Liver (tissue), 9 donors: ENCODE measurements around the gene IFNW1. TPM values are rescaled to one million over a fixed set of nuclear protein-coding genes. Genes with fewer than 3 reads are reported as not detected.
"Not testable (repeated sequence)": the region's sequence is repeated elsewhere in the genome, so short reads cannot be mapped to it uniquely, and the experiment has no call there.

Experiments
- DNase-seq: peaks from one replicate; pipeline ENCODE4 v3.0.0-alpha.2; 2017; ENCODE audit warnings: low spot score
- H3K27ac ChIP-seq, 2 donors: one replicate each; pipeline ENCODE4 v1.7.0; 2013; ENCODE audit warnings: inconsistent platforms in 2 of 2, low read length in 2 of 2, control low read depth in 1 of 2, low read depth in 1 of 2, mild to moderate bottlenecking in 1 of 2
- H3K27me3 ChIP-seq, 4 donors: one replicate each; pipeline versions ENCODE4 v1.6.1 to v1.7.0; 2013; ENCODE audit warnings: low read length in 3 of 4, inconsistent platforms in 1 of 4, mild to moderate bottlenecking in 1 of 4, moderate library complexity in 1 of 4; ENCODE audit not compliant: control insufficient read depth in 4 of 4, insufficient read depth in 4 of 4
- H3K36me3 ChIP-seq, 4 donors: one replicate each; pipeline versions ENCODE4 v1.6.1 to v1.7.0; 2013; ENCODE audit warnings: low read length in 3 of 4, mild to moderate bottlenecking in 3 of 4, low read depth in 1 of 4, moderate library complexity in 1 of 4; ENCODE audit not compliant: control insufficient read depth in 4 of 4, insufficient read depth in 3 of 4
- H3K4me1 ChIP-seq, 4 donors: one replicate each; pipeline versions ENCODE4 v1.6.1 to v1.7.0; 2013; ENCODE audit warnings: low read length in 3 of 4, mild to moderate bottlenecking in 3 of 4, moderate library complexity in 1 of 4; ENCODE audit not compliant: control insufficient read depth in 4 of 4, insufficient read depth in 4 of 4
- H3K4me3 ChIP-seq, 3 donors: one replicate each; pipeline versions ENCODE4 v1.6.1 to v1.7.0; 2013; ENCODE audit warnings: low read length in 3 of 3, control low read depth in 1 of 3, low read depth in 1 of 3, mild to moderate bottlenecking in 1 of 3
- H3K9ac ChIP-seq, 2 donors: one replicate each; pipeline ENCODE4 v1.7.0; 2013; ENCODE audit warnings: low read length in 2 of 2, mild to moderate bottlenecking in 2 of 2, moderate library complexity in 2 of 2, control low read depth in 1 of 2, low read depth in 1 of 2
- H3K9me3 ChIP-seq, 4 donors: one replicate each; pipeline versions ENCODE4 v1.6.1 to v1.7.0; 2013; ENCODE audit warnings: low read length in 3 of 4; ENCODE audit not compliant: control insufficient read depth in 4 of 4
- EGR1 ChIP-seq, 2 donors: IDR thresholded peaks; 2 replicates each; pipeline ENCODE4 v1.6.1; 2016 to 2018; ENCODE audit warnings: antibody characterized with exemption in 2 of 2, low read depth in 2 of 2
- FOXA1 ChIP-seq: IDR thresholded peaks from 2 replicates; pipeline ENCODE4 v1.6.1; 2016; ENCODE audit warnings: antibody characterized with exemption
- GABPA ChIP-seq, 2 donors: IDR thresholded peaks in 1 of 2; conservative IDR thresholded peaks in 1 of 2; 2 replicates each; pipeline ENCODE4 v1.6.1; 2016; ENCODE audit warnings: antibody characterized with exemption in 2 of 2, mild to moderate bottlenecking in 1 of 2, moderate library complexity in 1 of 2
- HNF4A ChIP-seq, 2 donors: conservative IDR thresholded peaks; 2 replicates each; pipeline ENCODE4 v1.6.1; 2016; ENCODE audit warnings: antibody characterized with exemption in 2 of 2, mild to moderate bottlenecking in 2 of 2
- HNF4G ChIP-seq: IDR thresholded peaks from 2 replicates; pipeline ENCODE4 v1.6.1; 2016; ENCODE audit warnings: antibody characterized with exemption
- JUND ChIP-seq, 2 donors: IDR thresholded peaks; 2 replicates each; pipeline ENCODE4 v1.6.1; 2016; ENCODE audit warnings: antibody characterized with exemption in 2 of 2
- NR2F2 ChIP-seq: IDR thresholded peaks from 2 replicates; pipeline ENCODE4 v1.6.1; 2016; ENCODE audit warnings: antibody characterized with exemption
- RAD21 ChIP-seq, 2 donors: IDR thresholded peaks; 2 replicates each; pipeline ENCODE4 v1.6.1; 2016; ENCODE audit warnings: antibody characterized with exemption in 2 of 2, mild to moderate bottlenecking in 2 of 2
- SP1 ChIP-seq: IDR thresholded peaks from 2 replicates; pipeline ENCODE4 v1.6.1; 2018; ENCODE audit warnings: antibody characterized with exemption, mild to moderate bottlenecking
- TAF1 ChIP-seq: conservative IDR thresholded peaks from 2 replicates; pipeline ENCODE4 v1.6.1; 2016; ENCODE audit warnings: antibody characterized with exemption, mild to moderate bottlenecking
- YY1 ChIP-seq: IDR thresholded peaks from 2 replicates; pipeline ENCODE4 v1.6.1; 2016; ENCODE audit warnings: antibody characterized with exemption, mild to moderate bottlenecking
- WGBS: extraction: QIAGEN DNeasy Blood & Tissue Kit; methylation state at CpG from one replicate; pipeline ENCODE4 v1.1.7; 2013; 5-methylcytosine and 5-hydroxymethylcytosine counted together
- polyA plus RNA-seq, 2 donors: library from polyadenylated mRNA; stranded (reverse) in 1 of 2; unstranded in 1 of 2; fragments of 200-250 nt in 1 of 2; fragments of >200 nt in 1 of 2; fragmentation: Nextera tagmentation in 1 of 2; extraction: Ambion mirVana in 1 of 2; gene quantifications; one replicate each; pipeline versions ENCODE4 v1.2.1 to v1.2.3, GENCODE V29; 2013 to 2015
- total RNA-seq, 2 donors: library from RNA; depleted of rRNA; stranded (reverse); fragments of >200 nt; gene quantifications; one replicate each; pipeline ENCODE4 v1.2.3, GENCODE V29; 2014
- TF ChIP-seq, protein P1 (sequence below): IDR thresholded peaks from 2 replicates; pipeline ENCODE4 v1.6.1; 2016; ENCODE audit warnings: antibody characterized with exemption
- TF ChIP-seq, protein P2 (sequence below): IDR thresholded peaks from 2 replicates; pipeline ENCODE4 v1.6.1; 2016; ENCODE audit warnings: antibody characterized with exemption
- TF ChIP-seq, protein P3 (sequence below): IDR thresholded peaks from 2 replicates; pipeline ENCODE4 v1.6.1; 2016; ENCODE audit warnings: antibody characterized with exemption
- TF ChIP-seq, protein P4 (sequence below): IDR thresholded peaks from 2 replicates; pipeline ENCODE4 v1.6.1; 2016; ENCODE audit warnings: antibody characterized with exemption, mild to moderate bottlenecking
- donor health status: healthy.
- donor health status: healthy.
- donor health status: healthy.
- donor health status: healthy.
- donor health status: healthy.

The IFNW1 gene
- total RNA-seq (not detected), polyA plus RNA-seq (not detected)

DNA sequence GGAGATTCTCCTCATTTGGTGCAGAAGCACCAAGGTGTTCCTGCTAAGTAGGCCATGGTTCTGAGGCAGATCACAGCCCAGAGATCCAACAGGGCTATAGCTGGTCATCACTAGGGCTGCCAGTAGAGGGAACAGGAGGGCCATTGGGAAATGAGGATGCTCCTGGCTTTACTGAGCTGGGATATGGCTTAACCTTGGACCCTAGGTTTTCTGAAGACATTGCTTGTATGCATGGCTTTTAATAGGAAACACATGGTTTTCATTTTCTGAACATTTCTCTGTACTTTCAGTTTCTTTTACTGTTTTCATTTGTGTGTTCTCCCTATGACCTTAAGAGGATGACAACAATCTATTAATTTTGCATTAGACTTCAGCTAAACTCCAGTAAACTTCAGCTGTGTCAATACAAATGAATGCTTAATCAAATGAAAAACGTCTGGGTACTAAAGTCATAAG lies at the start of gene IFNW1:
IFNW1 (minus strand) TSS at position 406 of the 456 bp plus-strand sequence; CDS start at position 144, 262 bp downstream.
- no peaks in the 10 kb centered on the region for H3K4me1 ChIP-seq
- H3K4me3 ChIP-seq, result no peak within 1 kb of the TSS
- no peak within 1 kb of the TSS for H3K27ac ChIP-seq
- no peak within 1 kb of the TSS for H3K9ac ChIP-seq
- H3K27me3 ChIP-seq, result no peaks in the 10 kb centered on the region
- peaks cover 0 to 2% (median 0%) of the 10 kb centered on the region in 4 donors for H3K9me3 ChIP-seq
- no peaks in the 10 kb centered on the region for H3K36me3 ChIP-seq
- DNase-seq, result no peak
- TF ChIP-seq FOXA1, result no peak
- TF ChIP-seq, protein P1, sequence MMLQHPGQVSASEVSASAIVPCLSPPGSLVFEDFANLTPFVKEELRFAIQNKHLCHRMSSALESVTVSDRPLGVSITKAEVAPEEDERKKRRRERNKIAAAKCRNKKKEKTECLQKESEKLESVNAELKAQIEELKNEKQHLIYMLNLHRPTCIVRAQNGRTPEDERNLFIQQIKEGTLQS, result no peak
- no peak for TF ChIP-seq HNF4A (conservative IDR thresholded peaks at IDR 0.05)
- TF ChIP-seq, protein P2, sequence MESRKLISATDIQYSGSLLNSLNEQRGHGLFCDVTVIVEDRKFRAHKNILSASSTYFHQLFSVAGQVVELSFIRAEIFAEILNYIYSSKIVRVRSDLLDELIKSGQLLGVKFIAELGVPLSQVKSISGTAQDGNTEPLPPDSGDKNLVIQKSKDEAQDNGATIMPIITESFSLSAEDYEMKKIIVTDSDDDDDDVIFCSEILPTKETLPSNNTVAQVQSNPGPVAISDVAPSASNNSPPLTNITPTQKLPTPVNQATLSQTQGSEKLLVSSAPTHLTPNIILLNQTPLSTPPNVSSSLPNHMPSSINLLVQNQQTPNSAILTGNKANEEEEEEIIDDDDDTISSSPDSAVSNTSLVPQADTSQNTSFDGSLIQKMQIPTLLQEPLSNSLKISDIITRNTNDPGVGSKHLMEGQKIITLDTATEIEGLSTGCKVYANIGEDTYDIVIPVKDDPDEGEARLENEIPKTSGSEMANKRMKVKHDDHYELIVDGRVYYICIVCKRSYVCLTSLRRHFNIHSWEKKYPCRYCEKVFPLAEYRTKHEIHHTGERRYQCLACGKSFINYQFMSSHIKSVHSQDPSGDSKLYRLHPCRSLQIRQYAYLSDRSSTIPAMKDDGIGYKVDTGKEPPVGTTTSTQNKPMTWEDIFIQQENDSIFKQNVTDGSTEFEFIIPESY, result no peak
- TF ChIP-seq YY1, result no peak
- no peak for TF ChIP-seq JUND (IDR thresholded peaks at IDR 0.05)
- TF ChIP-seq EGR1 (IDR thresholded peaks at IDR 0.05; ENCODE audit: low read depth in 2 of 2), result no peak
- TF ChIP-seq TAF1, result no peak
- TF ChIP-seq HNF4G, result no peak
- TF ChIP-seq, protein P3, sequence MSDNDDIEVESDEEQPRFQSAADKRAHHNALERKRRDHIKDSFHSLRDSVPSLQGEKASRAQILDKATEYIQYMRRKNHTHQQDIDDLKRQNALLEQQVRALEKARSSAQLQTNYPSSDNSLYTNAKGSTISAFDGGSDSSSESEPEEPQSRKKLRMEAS, result no peak
- TF ChIP-seq NR2F2, result no peak
- no peak for TF ChIP-seq RAD21 (IDR thresholded peaks at IDR 0.05)
- TF ChIP-seq SP1, result no peak
- TF ChIP-seq, protein P4, sequence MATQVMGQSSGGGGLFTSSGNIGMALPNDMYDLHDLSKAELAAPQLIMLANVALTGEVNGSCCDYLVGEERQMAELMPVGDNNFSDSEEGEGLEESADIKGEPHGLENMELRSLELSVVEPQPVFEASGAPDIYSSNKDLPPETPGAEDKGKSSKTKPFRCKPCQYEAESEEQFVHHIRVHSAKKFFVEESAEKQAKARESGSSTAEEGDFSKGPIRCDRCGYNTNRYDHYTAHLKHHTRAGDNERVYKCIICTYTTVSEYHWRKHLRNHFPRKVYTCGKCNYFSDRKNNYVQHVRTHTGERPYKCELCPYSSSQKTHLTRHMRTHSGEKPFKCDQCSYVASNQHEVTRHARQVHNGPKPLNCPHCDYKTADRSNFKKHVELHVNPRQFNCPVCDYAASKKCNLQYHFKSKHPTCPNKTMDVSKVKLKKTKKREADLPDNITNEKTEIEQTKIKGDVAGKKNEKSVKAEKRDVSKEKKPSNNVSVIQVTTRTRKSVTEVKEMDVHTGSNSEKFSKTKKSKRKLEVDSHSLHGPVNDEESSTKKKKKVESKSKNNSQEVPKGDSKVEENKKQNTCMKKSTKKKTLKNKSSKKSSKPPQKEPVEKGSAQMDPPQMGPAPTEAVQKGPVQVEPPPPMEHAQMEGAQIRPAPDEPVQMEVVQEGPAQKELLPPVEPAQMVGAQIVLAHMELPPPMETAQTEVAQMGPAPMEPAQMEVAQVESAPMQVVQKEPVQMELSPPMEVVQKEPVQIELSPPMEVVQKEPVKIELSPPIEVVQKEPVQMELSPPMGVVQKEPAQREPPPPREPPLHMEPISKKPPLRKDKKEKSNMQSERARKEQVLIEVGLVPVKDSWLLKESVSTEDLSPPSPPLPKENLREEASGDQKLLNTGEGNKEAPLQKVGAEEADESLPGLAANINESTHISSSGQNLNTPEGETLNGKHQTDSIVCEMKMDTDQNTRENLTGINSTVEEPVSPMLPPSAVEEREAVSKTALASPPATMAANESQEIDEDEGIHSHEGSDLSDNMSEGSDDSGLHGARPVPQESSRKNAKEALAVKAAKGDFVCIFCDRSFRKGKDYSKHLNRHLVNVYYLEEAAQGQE, result no peak
- TF ChIP-seq GABPA (IDR thresholded peaks at IDR 0.05 in 1 of 2, conservative IDR thresholded peaks at IDR 0.05 in 1 of 2), result no peak
- WGBS, result 22% methylated on average over 1 of the region's 1 CpG

DNA sequence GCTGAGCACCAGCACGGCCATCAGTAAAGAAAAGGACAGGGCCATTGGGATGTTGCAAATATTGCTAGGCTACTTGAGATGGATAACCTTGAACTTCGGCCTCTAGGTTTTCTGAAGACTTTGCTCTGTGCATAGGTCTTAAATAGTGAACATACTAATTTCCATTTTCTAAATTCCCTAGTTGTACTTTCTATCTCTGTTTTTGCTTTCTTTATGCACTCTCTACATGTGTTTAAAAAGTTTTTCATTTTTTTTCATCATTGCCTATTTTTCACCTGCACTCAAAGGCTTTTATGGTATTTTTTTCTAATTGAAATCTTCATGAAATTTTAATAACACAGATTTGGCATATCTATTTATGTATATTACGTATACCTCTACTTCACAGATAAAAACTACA lies 45.9 kb upstream of the IFNW1 start, which contains the start of gene IFNA4:
IFNA4 (minus strand) TSS at position 101 of the 400 bp plus-strand sequence; CDS start at position 45, 56 bp downstream.
- 82% methylated on average over 3 of the region's 3 CpGs for WGBS
- H3K9ac ChIP-seq, H3K27me3 ChIP-seq, H3K9me3 ChIP-seq, H3K27ac ChIP-seq, H3K4me1 ChIP-seq, H3K36me3 ChIP-seq, H3K4me3 ChIP-seq, DNase-seq: not testable (repeated sequence)
